ENCODE results near the gene GHRH.

DNA sequence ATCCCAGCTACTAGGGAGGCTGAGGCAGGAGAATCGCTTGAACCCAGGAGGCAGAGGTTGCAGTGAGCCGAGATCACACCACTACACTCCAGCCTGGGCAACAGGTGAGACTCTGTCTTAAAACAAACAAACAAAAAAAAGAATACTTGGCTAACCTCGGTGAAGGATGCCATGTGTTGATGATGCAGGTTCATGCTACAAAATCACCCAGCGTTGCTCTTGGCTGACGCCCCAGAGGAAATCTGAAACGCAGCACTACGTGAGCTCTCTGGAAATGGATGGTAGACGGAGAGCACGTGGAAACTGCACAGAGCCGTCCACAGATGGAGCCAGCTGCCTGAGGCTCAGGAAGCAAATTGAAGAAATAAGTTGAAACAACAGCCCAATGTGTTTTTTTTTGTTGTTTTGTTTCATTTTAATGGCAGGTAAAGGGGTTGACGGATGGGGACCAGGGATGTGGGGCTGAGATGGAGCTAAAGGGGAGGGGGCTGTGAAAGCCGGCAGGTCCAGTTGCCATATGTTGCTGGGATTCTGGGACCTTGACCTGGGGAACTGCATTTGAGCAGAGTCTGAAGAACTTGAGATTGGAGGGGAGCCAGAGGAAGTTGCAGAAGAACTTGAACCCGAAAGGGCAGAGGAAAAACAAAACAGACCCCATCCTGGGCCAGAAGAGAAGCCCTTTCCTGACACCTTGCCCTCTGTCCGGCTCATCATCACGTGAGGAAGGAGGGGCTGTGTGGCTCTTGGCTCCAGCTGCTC, 15.1 kb upstream of the GHRH start:
- TF ChIP-seq, protein P1, sequence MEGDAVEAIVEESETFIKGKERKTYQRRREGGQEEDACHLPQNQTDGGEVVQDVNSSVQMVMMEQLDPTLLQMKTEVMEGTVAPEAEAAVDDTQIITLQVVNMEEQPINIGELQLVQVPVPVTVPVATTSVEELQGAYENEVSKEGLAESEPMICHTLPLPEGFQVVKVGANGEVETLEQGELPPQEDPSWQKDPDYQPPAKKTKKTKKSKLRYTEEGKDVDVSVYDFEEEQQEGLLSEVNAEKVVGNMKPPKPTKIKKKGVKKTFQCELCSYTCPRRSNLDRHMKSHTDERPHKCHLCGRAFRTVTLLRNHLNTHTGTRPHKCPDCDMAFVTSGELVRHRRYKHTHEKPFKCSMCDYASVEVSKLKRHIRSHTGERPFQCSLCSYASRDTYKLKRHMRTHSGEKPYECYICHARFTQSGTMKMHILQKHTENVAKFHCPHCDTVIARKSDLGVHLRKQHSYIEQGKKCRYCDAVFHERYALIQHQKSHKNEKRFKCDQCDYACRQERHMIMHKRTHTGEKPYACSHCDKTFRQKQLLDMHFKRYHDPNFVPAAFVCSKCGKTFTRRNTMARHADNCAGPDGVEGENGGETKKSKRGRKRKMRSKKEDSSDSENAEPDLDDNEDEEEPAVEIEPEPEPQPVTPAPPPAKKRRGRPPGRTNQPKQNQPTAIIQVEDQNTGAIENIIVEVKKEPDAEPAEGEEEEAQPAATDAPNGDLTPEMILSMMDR (conservative IDR thresholded peaks at IDR 0.05; ENCODE audit: low read length), result peak; percentile 49
- TF ChIP-seq EZH2phosphoT487 (IDR thresholded peaks at IDR 0.05; ENCODE audit: borderline replicate concordance, low read depth, low read length), result no peak
